K562 (cell line): Measurements from ENCODE around the gene MAP1A. TPM values are rescaled to one million over a fixed set of nuclear protein-coding genes. Genes with fewer than 3 reads are reported as not detected.

ENCODE experiments used
- BHLHE40 ChIP-seq: IDR thresholded peaks from 2 replicates; pipeline ENCODE4 v1.6.1; 2011; ENCODE audit warnings: low read length, improper control_type of control experiment
- BRF1 ChIP-seq: IDR thresholded peaks from 3 replicates; pipeline ENCODE4 v1.6.1; 2011; ENCODE audit warnings: borderline replicate concordance, mild to moderate bottlenecking; ENCODE audit not compliant: insufficient read length; ENCODE audit errors: extremely low read depth
- DIDO1 ChIP-seq: fragments of 450-650 bp; IDR thresholded peaks from 2 replicates; pipeline ENCODE4 v1.6.1; 2016; ENCODE audit warnings: low read depth, missing biosample characterization, missing genetic modification characterization
- ESRRA ChIP-seq: fragments of 450-650 bp; IDR thresholded peaks from 2 replicates; pipeline ENCODE4 v1.6.1; 2014; ENCODE audit warnings: low read depth, mild to moderate bottlenecking, moderate library complexity, borderline replicate concordance
- JUN ChIP-seq, 2 experiments: sonication (generic) in 1 of 2; formaldehyde crosslinking in 1 of 2; IDR thresholded peaks; 2 replicates each; pipeline versions ENCODE4 v1.6.1 to v1.8.0; 2012 to 2022; ENCODE audit warnings: borderline replicate concordance in 2 of 2, mild to moderate bottlenecking in 2 of 2, improper control_type of control experiment in 1 of 2, low read depth in 1 of 2, low read length in 1 of 2, missing genetic modification reagents in 1 of 2
- KDM5B ChIP-seq: fragments of 200-600 bp; sonication (generic); IDR thresholded peaks from 2 replicates; pipeline ENCODE4 v1.6.1; 2012; ENCODE audit warnings: low read depth, mild to moderate bottlenecking, moderate library complexity, low read length, control low read depth, inconsistent platforms; ENCODE audit not compliant: insufficient replicate concordance
- LEF1 ChIP-seq: fragments of 450-650 bp; IDR thresholded peaks from 2 replicates; pipeline ENCODE4 v1.6.1; 2016; ENCODE audit warnings: mild to moderate bottlenecking
- MIER1 ChIP-seq: fragments of 450-650 bp; IDR thresholded peaks from 2 replicates; pipeline ENCODE4 v1.6.1; 2016; ENCODE audit warnings: antibody characterized with exemption, mild to moderate bottlenecking, low read depth
- NR3C1 ChIP-seq: sonication (generic); formaldehyde crosslinking; IDR thresholded peaks from 2 replicates; pipeline ENCODE4 v1.8.1; 2022; ENCODE audit warnings: missing genetic modification reagents
- SRSF7 ChIP-seq: fragments of 200-400 bp; formaldehyde crosslinking; optimal IDR thresholded peaks from 2 replicates; pipeline ENCODE3; 2017; ENCODE audit warnings: mild to moderate bottlenecking, low read depth, low read length
- ZNF24 ChIP-seq: fragments of 450-650 bp; IDR thresholded peaks from 2 replicates; pipeline ENCODE4 v1.6.1; 2016
- polyA plus RNA-seq, 8 experiments: library from polyadenylated mRNA; depleted of rRNA in 4 of 8; stranded (reverse) in 5 of 8; unstranded in 3 of 8; fragments of >200 nt; fragmentation: Nextera tagmentation in 2 of 8; fragmentation: Illumina TruSeq in 1 of 8; extraction: Ambion mirVana in 2 of 8; extraction: Trizol in 1 of 8; gene quantifications; 2 replicates each; pipeline versions ENCODE4 v1.2.1 to v1.2.3, GENCODE V29; 2011 to 2014; ENCODE audit warnings: inconsistent platforms in 1 of 8, missing spikeins in 1 of 8
- total RNA-seq, 7 experiments: library from RNA; depleted of rRNA in 6 of 7; stranded (reverse); fragments of >200 nt in 6 of 7; fragmentation: Illumina TruSeq in 2 of 7; extraction: Trizol in 2 of 7; gene quantifications; 2 replicates each; pipeline versions ENCODE4 v1.2.1 to v1.2.3, GENCODE V29; 2011 to 2021; ENCODE audit warnings: low replicate concordance in 1 of 7
- TF ChIP-seq, protein P1 (sequence below): fragments of 450-650 bp; IDR thresholded peaks from 2 replicates; pipeline ENCODE4 v1.6.1; 2018; ENCODE audit not compliant: partially characterized antibody
- TF ChIP-seq, protein P2 (sequence below): fragments of 250-450 bp; sonication (Bioruptor Pico); IDR thresholded peaks from 2 replicates; pipeline ENCODE4 v1.8.0; 2022; ENCODE audit warnings: inconsistent platforms
- TF ChIP-seq, protein P3 (sequence below): IDR thresholded peaks from 3 replicates; pipeline ENCODE4 v1.6.1; 2011; ENCODE audit warnings: borderline replicate concordance, mild to moderate bottlenecking; ENCODE audit not compliant: insufficient read length, insufficient read depth
- TF ChIP-seq, protein P4 (sequence below), 3 experiments: IDR thresholded peaks in 2 of 3; conservative IDR thresholded peaks in 1 of 3; 2 replicates each; pipeline ENCODE4 v1.5.1; 2011 to 2012; ENCODE audit warnings: low read length in 3 of 3, mild to moderate bottlenecking in 3 of 3, control low read depth in 2 of 3, improper control_type of control experiment in 1 of 3, inconsistent platforms in 1 of 3, low read depth in 1 of 3, mixed read lengths in 1 of 3, moderate library complexity in 1 of 3; ENCODE audit not compliant: insufficient read depth in 2 of 3

The MAP1A gene
- total and polyA plus RNA-seq, 9 of the 15 experiments (the other 6 are each of a cell fraction or from before 2014, with no cell fraction given) = 2.0 to 20.3 (median 7.3) TPM

DNA sequence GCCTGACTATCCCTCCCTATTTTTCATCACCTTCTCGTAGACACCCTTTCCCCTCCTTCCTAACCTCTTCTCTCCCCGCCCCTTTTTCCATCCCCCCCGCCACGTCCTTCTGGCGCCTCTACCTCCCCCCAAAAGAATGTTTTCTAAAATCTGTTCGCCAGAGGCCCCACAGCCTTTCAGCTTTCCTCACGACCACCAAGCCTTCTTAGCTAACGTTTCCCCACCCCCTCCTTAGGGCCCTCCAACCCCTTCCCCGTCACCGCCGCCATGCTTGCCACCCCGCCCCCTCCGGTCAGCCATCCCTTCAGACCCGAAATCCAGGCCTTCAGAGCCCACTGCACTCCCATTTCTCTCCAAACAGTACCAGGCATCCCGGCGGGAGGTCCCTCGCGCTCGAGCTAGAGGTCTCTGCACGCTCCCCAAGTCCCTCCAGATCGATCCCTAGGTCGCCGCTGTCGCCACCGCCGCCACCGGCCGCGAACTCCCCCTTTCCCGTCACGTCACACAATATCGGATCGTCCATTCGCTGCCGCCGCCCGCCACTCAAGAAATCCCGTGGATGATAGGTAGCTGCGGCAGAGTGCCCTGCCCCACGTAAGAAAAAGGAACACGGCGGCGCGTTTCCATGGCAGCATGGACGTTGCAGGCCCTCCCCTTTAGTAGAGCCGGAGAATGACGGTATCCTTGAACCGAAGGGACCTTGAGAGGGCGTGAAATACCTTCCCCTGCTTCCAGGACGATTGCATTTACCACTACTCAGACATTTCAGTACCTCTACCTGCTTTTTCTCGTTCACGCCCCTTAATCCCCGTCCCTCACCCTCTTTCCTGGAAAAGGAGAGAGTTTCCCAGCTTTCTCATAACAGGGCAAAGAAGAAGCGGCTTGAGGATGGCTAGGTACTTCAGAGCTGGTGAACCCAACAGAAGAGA is 24.5 kb upstream of the MAP1A start, which contains the start of gene TP53BP1 (continued):
- TF ChIP-seq, protein P1, sequence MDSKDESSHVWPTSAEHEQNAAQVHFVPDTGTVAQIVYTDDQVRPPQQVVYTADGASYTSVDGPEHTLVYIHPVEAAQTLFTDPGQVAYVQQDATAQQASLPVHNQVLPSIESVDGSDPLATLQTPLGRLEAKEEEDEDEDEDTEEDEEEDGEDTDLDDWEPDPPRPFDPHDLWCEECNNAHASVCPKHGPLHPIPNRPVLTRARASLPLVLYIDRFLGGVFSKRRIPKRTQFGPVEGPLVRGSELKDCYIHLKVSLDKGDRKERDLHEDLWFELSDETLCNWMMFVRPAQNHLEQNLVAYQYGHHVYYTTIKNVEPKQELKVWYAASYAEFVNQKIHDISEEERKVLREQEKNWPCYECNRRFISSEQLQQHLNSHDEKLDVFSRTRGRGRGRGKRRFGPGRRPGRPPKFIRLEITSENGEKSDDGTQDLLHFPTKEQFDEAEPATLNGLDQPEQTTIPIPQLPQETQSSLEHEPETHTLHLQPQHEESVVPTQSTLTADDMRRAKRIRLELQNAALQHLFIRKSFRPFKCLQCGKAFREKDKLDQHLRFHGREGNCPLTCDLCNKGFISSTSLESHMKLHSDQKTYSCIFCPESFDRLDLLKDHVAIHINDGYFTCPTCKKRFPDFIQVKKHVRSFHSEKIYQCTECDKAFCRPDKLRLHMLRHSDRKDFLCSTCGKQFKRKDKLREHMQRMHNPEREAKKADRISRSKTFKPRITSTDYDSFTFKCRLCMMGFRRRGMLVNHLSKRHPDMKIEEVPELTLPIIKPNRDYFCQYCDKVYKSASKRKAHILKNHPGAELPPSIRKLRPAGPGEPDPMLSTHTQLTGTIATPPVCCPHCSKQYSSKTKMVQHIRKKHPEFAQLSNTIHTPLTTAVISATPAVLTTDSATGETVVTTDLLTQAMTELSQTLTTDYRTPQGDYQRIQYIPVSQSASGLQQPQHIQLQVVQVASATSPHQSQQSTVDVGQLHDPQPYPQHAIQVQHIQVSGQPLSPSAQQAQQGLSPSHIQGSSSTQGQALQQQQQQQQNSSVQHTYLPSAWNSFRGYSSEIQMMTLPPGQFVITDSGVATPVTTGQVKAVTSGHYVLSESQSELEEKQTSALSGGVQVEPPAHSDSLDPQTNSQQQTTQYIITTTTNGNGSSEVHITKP = no peak
- TF ChIP-seq BRF1 (no peak), ZNF24 (no peak), KDM5B (peak; percentile 36), MIER1 (no peak), JUN (IDR thresholded peaks at IDR 0.05; ENCODE audit: borderline replicate concordance, low read depth, low read length) (no peak), JUN (CRISPR knock-in tag; IDR thresholded peaks at IDR 0.05; ENCODE audit: borderline replicate concordance) (no peak), ESRRA (peak; percentile 72; the same call in 1 of the 2 replicates), DIDO1 (tag) (no peak), LEF1 (peak; percentile 14; the same call in 1 of the 2 replicates), SRSF7 (no peak), BHLHE40 (no peak), NR3C1 (CRISPR knock-in tag) (no peak)
- TF ChIP-seq, protein P2, sequence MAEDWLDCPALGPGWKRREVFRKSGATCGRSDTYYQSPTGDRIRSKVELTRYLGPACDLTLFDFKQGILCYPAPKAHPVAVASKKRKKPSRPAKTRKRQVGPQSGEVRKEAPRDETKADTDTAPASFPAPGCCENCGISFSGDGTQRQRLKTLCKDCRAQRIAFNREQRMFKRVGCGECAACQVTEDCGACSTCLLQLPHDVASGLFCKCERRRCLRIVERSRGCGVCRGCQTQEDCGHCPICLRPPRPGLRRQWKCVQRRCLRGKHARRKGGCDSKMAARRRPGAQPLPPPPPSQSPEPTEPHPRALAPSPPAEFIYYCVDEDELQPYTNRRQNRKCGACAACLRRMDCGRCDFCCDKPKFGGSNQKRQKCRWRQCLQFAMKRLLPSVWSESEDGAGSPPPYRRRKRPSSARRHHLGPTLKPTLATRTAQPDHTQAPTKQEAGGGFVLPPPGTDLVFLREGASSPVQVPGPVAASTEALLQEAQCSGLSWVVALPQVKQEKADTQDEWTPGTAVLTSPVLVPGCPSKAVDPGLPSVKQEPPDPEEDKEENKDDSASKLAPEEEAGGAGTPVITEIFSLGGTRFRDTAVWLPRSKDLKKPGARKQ (CRISPR knock-in tag) = no peak
- TF ChIP-seq, protein P3, sequence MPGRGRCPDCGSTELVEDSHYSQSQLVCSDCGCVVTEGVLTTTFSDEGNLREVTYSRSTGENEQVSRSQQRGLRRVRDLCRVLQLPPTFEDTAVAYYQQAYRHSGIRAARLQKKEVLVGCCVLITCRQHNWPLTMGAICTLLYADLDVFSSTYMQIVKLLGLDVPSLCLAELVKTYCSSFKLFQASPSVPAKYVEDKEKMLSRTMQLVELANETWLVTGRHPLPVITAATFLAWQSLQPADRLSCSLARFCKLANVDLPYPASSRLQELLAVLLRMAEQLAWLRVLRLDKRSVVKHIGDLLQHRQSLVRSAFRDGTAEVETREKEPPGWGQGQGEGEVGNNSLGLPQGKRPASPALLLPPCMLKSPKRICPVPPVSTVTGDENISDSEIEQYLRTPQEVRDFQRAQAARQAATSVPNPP = no peak
- TF ChIP-seq, protein P4, sequence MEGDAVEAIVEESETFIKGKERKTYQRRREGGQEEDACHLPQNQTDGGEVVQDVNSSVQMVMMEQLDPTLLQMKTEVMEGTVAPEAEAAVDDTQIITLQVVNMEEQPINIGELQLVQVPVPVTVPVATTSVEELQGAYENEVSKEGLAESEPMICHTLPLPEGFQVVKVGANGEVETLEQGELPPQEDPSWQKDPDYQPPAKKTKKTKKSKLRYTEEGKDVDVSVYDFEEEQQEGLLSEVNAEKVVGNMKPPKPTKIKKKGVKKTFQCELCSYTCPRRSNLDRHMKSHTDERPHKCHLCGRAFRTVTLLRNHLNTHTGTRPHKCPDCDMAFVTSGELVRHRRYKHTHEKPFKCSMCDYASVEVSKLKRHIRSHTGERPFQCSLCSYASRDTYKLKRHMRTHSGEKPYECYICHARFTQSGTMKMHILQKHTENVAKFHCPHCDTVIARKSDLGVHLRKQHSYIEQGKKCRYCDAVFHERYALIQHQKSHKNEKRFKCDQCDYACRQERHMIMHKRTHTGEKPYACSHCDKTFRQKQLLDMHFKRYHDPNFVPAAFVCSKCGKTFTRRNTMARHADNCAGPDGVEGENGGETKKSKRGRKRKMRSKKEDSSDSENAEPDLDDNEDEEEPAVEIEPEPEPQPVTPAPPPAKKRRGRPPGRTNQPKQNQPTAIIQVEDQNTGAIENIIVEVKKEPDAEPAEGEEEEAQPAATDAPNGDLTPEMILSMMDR (IDR thresholded peaks at IDR 0.05 in 2 of 3, conservative IDR thresholded peaks at IDR 0.05 in 1 of 3; ENCODE audit: insufficient read depth in 2 of 3, low read depth in 1 of 3, low read length in 3 of 3) = no peak
